HFFc6 (cell line): ENCODE results near the gene SH2D1B. TPM values are rescaled to one million over a fixed set of nuclear protein-coding genes. Genes with fewer than 3 reads are reported as not detected.
A peak's percentile ranks its signal among the peaks of the same experiment; 100 is the strongest.

Source experiments
- DNase-seq: peaks from one replicate; pipeline ENCODE4 v3.0.0-alpha.2; 2018
- H3K27ac Mint-ChIP-seq: 2 replicates; pipeline ENCODE4 v1.8.0; 2020; ENCODE audit warnings: mild to moderate bottlenecking, mixed read lengths
- H3K27me3 Mint-ChIP-seq: 2 replicates; pipeline ENCODE4 v1.8.0; 2021; ENCODE audit warnings: mild to moderate bottlenecking, moderate library complexity, mixed read lengths; ENCODE audit not compliant: insufficient read depth
- H3K36me3 Mint-ChIP-seq: 2 replicates; pipeline ENCODE4 v1.8.0; 2021; ENCODE audit warnings: low read depth, mixed read lengths
- H3K4me1 Mint-ChIP-seq: 2 replicates; pipeline ENCODE4 v1.8.0; 2020; ENCODE audit warnings: low read depth, mixed read lengths
- H3K4me3 Mint-ChIP-seq: 2 replicates; pipeline ENCODE4 v1.8.0; 2020; ENCODE audit warnings: mild to moderate bottlenecking, moderate library complexity, mixed read lengths
- H3K9me3 Mint-ChIP-seq: 2 replicates; pipeline ENCODE4 v1.8.0; 2020; ENCODE audit warnings: mild to moderate bottlenecking, mixed read lengths
- CTCF ChIP-seq: fragments of 200-600 bp; sonication (generic); IDR thresholded peaks from 2 replicates; pipeline ENCODE4 v1.5.0; 2021; ENCODE audit warnings: antibody characterized with exemption, mild to moderate bottlenecking
- total RNA-seq, 6 experiments: library from RNA; stranded (reverse); fragmentation: NEBNext Ultra II Directional; extraction: Animal tissue kit (Norgen Biotek cat#: 25700); gene quantifications; 2 replicates in 1 of 6; 3 replicates in 5 of 6; pipeline ENCODE4 v1.2.3, GENCODE V29; 2021

Gene SH2D1B
- total RNA-seq, 6 experiments from 2014 or later = not detected

DNA sequence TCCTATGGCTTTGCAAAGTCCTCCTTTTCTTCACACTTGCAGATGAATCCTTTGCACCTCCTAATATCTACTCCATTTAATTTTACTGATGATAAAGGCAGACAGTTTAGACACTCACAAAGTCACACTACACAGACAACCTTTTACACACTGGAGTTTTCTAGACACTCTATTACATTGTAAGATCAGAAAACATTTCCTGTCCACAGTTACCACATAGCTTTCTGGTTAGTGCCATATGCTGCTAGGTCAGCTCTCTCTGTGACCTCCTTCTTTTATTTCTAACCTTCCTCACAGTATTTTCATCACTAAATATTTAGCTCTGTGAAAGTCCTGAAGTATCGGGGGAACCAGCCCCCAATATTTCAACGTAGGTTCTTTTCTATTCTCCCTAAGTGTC lies 5.1 kb downstream of the SH2D1B start:
- Mint-ChIP-seq H3K27me3 (peaks cover 9% of the 10 kb centered on the region), H3K36me3 (no peaks in the 10 kb centered on the region), H3K27ac (no peak overlapping the region), H3K4me1 (peaks cover 32% of the 10 kb centered on the region), H3K4me3 (no peak overlapping the region), H3K9me3 (no peaks in the 10 kb centered on the region)
- no peak for DNase-seq
- TF ChIP-seq CTCF = no peak

DNA sequence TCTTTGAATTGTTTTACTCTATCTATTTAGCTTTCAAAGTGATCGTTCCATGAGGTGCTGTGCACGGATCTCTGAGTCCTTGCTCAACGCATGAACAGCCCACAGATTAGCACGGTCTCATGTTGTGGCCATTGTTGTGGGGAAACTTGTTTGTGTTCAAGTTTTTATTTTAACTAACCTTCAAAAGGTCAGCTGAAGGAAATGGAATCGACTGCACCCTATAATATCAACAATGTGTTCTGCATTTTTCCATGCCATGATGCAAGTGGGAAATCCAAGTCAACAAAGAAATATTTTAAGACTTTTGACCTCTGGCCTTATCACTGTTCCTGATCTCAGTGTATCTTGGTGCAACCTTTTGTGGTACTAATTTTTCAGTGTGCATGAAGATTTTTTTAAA lies 6.1 kb downstream of the SH2D1B start:
- H3K36me3 Mint-ChIP-seq = no peaks in the 10 kb centered on the region
- DNase-seq = no peak
- H3K27me3 Mint-ChIP-seq = peaks cover 5% of the 10 kb centered on the region; the same call in 1 of the 2 replicates
- H3K4me1 Mint-ChIP-seq = peaks cover 29% of the 10 kb centered on the region
- H3K9me3 Mint-ChIP-seq = no peaks in the 10 kb centered on the region
- no peak overlapping the region; the same call in 1 of the 2 replicates for H3K27ac Mint-ChIP-seq
- no peak overlapping the region for H3K4me3 Mint-ChIP-seq
- no peak for TF ChIP-seq CTCF

- DNase-seq = peak; percentile 69
- H3K9me3 Mint-ChIP-seq = no peaks in the 10 kb centered on the region
These were observed 7.3 kb downstream of the SH2D1B start for GRCh38 chr1:162404550-162405160.

DNA sequence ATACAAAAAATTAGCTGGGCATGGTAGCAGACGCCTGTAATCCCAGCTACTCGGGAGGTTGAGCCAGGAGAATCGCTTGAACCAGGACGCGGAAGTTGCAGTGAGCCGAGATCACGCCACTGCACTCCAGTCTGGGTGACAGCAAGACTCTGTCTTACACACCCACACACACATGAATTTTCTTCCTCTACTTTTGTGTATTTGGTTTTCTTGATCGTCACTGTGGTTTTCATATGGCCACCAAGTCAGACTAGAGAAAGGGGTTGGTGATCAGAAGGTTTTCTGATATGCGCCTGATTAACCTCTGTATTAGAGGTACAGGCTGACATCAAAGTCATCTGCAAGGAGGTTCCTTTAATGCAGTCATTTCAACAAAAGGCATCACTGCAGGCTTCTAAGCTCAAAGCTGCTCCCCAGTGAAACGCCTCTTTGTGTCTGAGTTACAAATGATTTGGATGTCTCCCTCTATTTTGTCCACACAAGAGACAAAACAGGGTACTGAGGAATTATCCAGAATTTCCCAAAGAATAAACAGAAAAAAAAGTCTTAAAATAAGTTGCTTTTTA lies 11.1 kb downstream of the SH2D1B start:
- Mint-ChIP-seq H3K36me3 (no peaks in the 10 kb centered on the region), H3K27ac (no peak overlapping the region), H3K27me3 (peaks cover 19% of the 10 kb centered on the region), H3K4me1 (peaks cover 15% of the 10 kb centered on the region), H3K9me3 (no peaks in the 10 kb centered on the region), H3K4me3 (no peak overlapping the region)
- TF ChIP-seq CTCF = no peak
- no peak for DNase-seq

More at GRCh38 chr1:162404550-162405160, 7.3 kb downstream of the SH2D1B start:
- Mint-ChIP-seq H3K27me3 (no peaks in the 10 kb centered on the region; the same call in 1 of the 2 replicates), H3K4me1 (peaks cover 29% of the 10 kb centered on the region), H3K4me3 (peak overlapping the region; percentile 80), H3K27ac (peak overlapping the region; percentile 68), H3K36me3 (no peaks in the 10 kb centered on the region)
- TF ChIP-seq CTCF = no peak

DNA sequence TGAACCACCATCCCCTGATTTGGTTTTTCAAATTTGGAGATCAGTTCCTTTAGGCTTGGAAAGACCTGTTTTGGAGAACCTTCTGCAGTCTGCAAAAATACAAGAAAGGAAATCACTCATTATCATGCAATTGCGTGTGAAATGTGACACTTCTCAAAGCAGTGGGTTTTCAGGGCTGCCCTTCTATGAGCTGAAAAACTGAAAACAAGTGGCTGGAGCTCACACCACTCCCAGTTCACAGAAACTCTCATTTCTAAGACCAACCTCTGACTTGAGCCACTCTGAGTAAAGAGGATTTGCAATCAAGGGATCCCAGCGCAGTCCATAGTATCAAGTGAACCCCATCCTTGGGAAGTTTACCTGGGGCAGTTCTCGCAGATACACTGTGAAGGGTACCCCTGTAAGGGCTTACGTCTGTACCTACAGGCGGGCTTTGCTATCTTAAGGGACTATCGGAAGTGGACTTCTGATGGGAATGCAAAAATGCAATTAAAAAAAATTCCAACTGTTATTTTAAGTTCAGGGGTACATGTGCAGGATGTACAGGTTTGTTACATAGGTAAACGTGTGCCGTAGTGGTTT lies 12.8 kb downstream of the SH2D1B start:
- no peaks in the 10 kb centered on the region for H3K4me1 Mint-ChIP-seq
- H3K36me3 Mint-ChIP-seq = no peaks in the 10 kb centered on the region
- H3K27me3 Mint-ChIP-seq = peaks cover 20% of the 10 kb centered on the region
- H3K9me3 Mint-ChIP-seq = no peaks in the 10 kb centered on the region
- TF ChIP-seq CTCF = no peak
- DNase-seq = no peak
- H3K27ac Mint-ChIP-seq = no peak overlapping the region
- no peak overlapping the region for H3K4me3 Mint-ChIP-seq
